GM11168 (cell line): Measurements from ENCODE around the gene VCX2.
"Not testable (repeated sequence)": the region's sequence is repeated elsewhere in the genome, so short reads cannot be mapped to it uniquely, and the experiment has no call there.

Experiments
- in situ Hi-C: fragments of 300-500 bp; cut with MboI; formaldehyde crosslinking; loops from one replicate; pipeline ENCODE4 v1.12.0; 2022; ENCODE audit warnings: low sequenced_read_pairs; ENCODE audit not compliant: unreplicated experiment

VCX2 gene

GRCh38 chrX:8125566-8125965, 45.5 kb downstream of the VCX2 start:
- in situ Hi-C loops: no loop called here

- in situ Hi-C loops: no loop called here
These were observed 48.5 kb downstream of the VCX2 start for GRCh38 chrX:8122538-8122937.

DNA sequence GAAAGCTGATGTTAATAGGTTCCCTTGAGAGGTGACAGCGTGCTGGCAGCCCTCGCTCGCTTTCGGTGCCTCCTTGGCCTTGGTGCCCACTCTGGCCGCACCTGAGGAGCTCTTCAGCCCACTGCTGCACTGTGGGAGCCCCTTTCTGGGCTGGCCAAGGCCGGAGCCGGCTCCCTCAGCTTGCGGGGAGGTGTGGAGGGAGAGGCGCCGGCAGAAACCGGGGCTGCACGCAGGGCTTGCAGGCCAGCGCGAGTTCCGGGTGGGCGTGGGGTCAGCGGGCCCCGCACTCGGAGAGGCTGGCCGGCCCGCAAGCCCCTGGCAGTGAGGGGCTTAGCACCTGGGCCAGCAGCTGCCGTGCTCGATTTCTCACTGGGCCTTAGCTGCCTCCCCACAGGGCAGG, 49.7 kb downstream of the VCX2 start:
- in situ Hi-C loops: not testable (repeated sequence)
